Measurements from ENCODE around the gene FMNL2.

Gene FMNL2

GRCh38 chr2:152623775-152624174 is 288.8 kb downstream of the FMNL2 start:
- CTCF ChIA-PET, result interaction anchor here (0.9 kb wide), 1 partner anchor 8 kb away, joined by 3 read pairs; no protein-coding TSS in a partner anchor

More at GRCh38 chr2:152623775-152624174, 288.8 kb downstream of the FMNL2 start:
- H3K27ac ChIP-seq (ENCODE audit: extremely low read depth, low read depth, low read length), result no peak overlapping the region
- H3K4me3 ChIP-seq (ENCODE audit: low read depth, low read length), result no peak overlapping the region
- no peaks in the 10 kb centered on the region for H3K9me3 ChIP-seq (ENCODE audit: control insufficient read depth, insufficient read depth, low read depth, low read length)
- POLR2A ChIA-PET, result no interaction called here
- H3K4me1 ChIP-seq (ENCODE audit: control insufficient read depth, insufficient read depth, low read length), result no peaks in the 10 kb centered on the region
- H3K36me3 ChIP-seq (ENCODE audit: control insufficient read depth in 2 of 2, insufficient read depth in 1 of 2, low read length in 2 of 2), result peaks cover 10 to 55% of the 10 kb centered on the region in 2 experiments
- TF ChIP-seq ATF2 (tag by site-specific recombination; IDR thresholded peaks at IDR 0.05; ENCODE audit: low read depth), result no peak
- no peak for TF ChIP-seq WT1 (tag by site-specific recombination; IDR thresholded peaks at IDR 0.05)
- no peak for TF ChIP-seq ZNF701 (tag by site-specific recombination; IDR thresholded peaks at IDR 0.05)
- no peak for TF ChIP-seq ZFHX2 (tag by site-specific recombination; conservative IDR thresholded peaks at IDR 0.05)
- TF ChIP-seq, protein P1, sequence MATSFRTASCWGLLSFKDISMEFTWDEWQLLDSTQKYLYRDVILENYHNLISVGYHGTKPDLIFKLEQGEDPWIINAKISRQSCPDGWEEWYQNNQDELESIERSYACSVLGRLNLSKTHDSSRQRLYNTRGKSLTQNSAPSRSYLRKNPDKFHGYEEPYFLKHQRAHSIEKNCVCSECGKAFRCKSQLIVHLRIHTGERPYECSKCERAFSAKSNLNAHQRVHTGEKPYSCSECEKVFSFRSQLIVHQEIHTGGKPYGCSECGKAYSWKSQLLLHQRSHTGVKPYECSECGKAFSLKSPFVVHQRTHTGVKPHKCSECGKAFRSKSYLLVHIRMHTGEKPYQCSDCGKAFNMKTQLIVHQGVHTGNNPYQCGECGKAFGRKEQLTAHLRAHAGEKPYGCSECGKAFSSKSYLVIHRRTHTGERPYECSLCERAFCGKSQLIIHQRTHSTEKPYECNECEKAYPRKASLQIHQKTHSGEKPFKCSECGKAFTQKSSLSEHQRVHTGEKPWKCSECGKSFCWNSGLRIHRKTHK (tag by site-specific recombination; IDR thresholded peaks at IDR 0.05), result no peak
- no peak for TF ChIP-seq RBAK (tag by site-specific recombination; IDR thresholded peaks at IDR 0.05)
- TF ChIP-seq ZNF510 (tag by site-specific recombination; IDR thresholded peaks at IDR 0.05; ENCODE audit: insufficient replicate concordance), result no peak
- TF ChIP-seq ZNF391 (tag by site-specific recombination; IDR thresholded peaks at IDR 0.05; ENCODE audit: borderline replicate concordance, low read depth), result no peak
- TF ChIP-seq ZNF707 (tag by site-specific recombination; IDR thresholded peaks at IDR 0.05), result no peak
- no peak for TF ChIP-seq ZNF223 (tag by site-specific recombination; IDR thresholded peaks at IDR 0.05)
- TF ChIP-seq ZNF624 (tag by site-specific recombination; IDR thresholded peaks at IDR 0.05), result no peak
- no peak for TF ChIP-seq PRDM10 (tag by site-specific recombination; IDR thresholded peaks at IDR 0.05)
- no peak for TF ChIP-seq ZBTB44 (tag by site-specific recombination; IDR thresholded peaks at IDR 0.05)
- TF ChIP-seq, protein P2, sequence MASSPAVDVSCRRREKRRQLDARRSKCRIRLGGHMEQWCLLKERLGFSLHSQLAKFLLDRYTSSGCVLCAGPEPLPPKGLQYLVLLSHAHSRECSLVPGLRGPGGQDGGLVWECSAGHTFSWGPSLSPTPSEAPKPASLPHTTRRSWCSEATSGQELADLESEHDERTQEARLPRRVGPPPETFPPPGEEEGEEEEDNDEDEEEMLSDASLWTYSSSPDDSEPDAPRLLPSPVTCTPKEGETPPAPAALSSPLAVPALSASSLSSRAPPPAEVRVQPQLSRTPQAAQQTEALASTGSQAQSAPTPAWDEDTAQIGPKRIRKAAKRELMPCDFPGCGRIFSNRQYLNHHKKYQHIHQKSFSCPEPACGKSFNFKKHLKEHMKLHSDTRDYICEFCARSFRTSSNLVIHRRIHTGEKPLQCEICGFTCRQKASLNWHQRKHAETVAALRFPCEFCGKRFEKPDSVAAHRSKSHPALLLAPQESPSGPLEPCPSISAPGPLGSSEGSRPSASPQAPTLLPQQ (tag by site-specific recombination; IDR thresholded peaks at IDR 0.05), result no peak
- TF ChIP-seq ZNF555 (tag by site-specific recombination; conservative IDR thresholded peaks at IDR 0.05), result no peak

Measured in HEK293 (cell line).